AG20443 (cell line): ENCODE data around the gene PPFIA1.
A peak's percentile ranks its signal among the peaks of the same experiment; 100 is the strongest.
"Not testable (repeated sequence)": the region's sequence is repeated elsewhere in the genome, so short reads cannot be mapped to it uniquely, and the experiment has no call there.

Source experiments
- DNase-seq: peaks from one replicate; pipeline ENCODE4 v3.0.0; 2012; ENCODE audit warnings: low spot score, mixed read lengths

PPFIA1 gene

GRCh38 chr11:70325824-70326223 lies 55.3 kb downstream of the PPFIA1 start:
- no peak for DNase-seq

GRCh38 chr11:70326365-70326811 lies 55.9 kb downstream of the PPFIA1 start:
- DNase-seq: peak; percentile 67

GRCh38 chr11:70326833-70327232 lies 56.3 kb downstream of the PPFIA1 start:
- no peak for DNase-seq

GRCh38 chr11:70327717-70328116 lies 57.2 kb downstream of the PPFIA1 start:
- DNase-seq: no peak

- DNase-seq: no peak
Measured at GRCh38 chr11:70328556-70328955, 58.1 kb downstream of the PPFIA1 start.

GRCh38 chr11:70331320-70331843 lies 60.9 kb downstream of the PPFIA1 start:
- not testable (repeated sequence) for DNase-seq

- DNase-seq: no peak
Measured at GRCh38 chr11:70331901-70332300, 61.4 kb downstream of the PPFIA1 start.

GRCh38 chr11:70332567-70332966 lies 62.1 kb downstream of the PPFIA1 start:
- DNase-seq: no peak

GRCh38 chr11:70333261-70333660 lies 62.8 kb downstream of the PPFIA1 start:
- no peak for DNase-seq

GRCh38 chr11:70334351-70334995 lies 64.0 kb downstream of the PPFIA1 start:
- DNase-seq: no peak

GRCh38 chr11:70335511-70335910 lies 65.0 kb downstream of the PPFIA1 start:
- no peak for DNase-seq

- no peak for DNase-seq
Measured at GRCh38 chr11:70338594-70338993, 68.1 kb downstream of the PPFIA1 start.

- DNase-seq: no peak
Measured at GRCh38 chr11:70339066-70339465, 68.6 kb downstream of the PPFIA1 start.

- no peak for DNase-seq
Measured at GRCh38 chr11:70341881-70342429, 71.5 kb downstream of the PPFIA1 start.

GRCh38 chr11:70343636-70344035 lies 73.1 kb downstream of the PPFIA1 start:
- no peak for DNase-seq

GRCh38 chr11:70348191-70348590 lies 77.7 kb downstream of the PPFIA1 start:
- no peak for DNase-seq

GRCh38 chr11:70348608-70349007 lies 78.1 kb downstream of the PPFIA1 start:
- DNase-seq: no peak

GRCh38 chr11:70351646-70352045 lies 81.2 kb downstream of the PPFIA1 start:
- DNase-seq: no peak

GRCh38 chr11:70352100-70352499 lies 81.6 kb downstream of the PPFIA1 start:
- DNase-seq: no peak

GRCh38 chr11:70352601-70353000 lies 82.1 kb downstream of the PPFIA1 start:
- DNase-seq: no peak

GRCh38 chr11:70353329-70353728 lies 82.8 kb downstream of the PPFIA1 start:
- no peak for DNase-seq

- no peak for DNase-seq
Measured at GRCh38 chr11:70353900-70354568, 83.5 kb downstream of the PPFIA1 start.

- no peak for DNase-seq
Measured at GRCh38 chr11:70354629-70355028, 84.1 kb downstream of the PPFIA1 start.
